C4-2B (cell line): ENCODE data around the gene IRF4.

ENCODE experiments used
- ZFX ChIP-seq: fragments of 450-650 bp; IDR thresholded peaks from 2 replicates; pipeline ENCODE4 v1.6.1; 2017
- TF ChIP-seq, protein P1 (sequence below): fragments of 450-650 bp; conservative IDR thresholded peaks from 2 replicates; pipeline ENCODE4 v1.5.1; 2017; ENCODE audit warnings: mild to moderate bottlenecking

DNA sequence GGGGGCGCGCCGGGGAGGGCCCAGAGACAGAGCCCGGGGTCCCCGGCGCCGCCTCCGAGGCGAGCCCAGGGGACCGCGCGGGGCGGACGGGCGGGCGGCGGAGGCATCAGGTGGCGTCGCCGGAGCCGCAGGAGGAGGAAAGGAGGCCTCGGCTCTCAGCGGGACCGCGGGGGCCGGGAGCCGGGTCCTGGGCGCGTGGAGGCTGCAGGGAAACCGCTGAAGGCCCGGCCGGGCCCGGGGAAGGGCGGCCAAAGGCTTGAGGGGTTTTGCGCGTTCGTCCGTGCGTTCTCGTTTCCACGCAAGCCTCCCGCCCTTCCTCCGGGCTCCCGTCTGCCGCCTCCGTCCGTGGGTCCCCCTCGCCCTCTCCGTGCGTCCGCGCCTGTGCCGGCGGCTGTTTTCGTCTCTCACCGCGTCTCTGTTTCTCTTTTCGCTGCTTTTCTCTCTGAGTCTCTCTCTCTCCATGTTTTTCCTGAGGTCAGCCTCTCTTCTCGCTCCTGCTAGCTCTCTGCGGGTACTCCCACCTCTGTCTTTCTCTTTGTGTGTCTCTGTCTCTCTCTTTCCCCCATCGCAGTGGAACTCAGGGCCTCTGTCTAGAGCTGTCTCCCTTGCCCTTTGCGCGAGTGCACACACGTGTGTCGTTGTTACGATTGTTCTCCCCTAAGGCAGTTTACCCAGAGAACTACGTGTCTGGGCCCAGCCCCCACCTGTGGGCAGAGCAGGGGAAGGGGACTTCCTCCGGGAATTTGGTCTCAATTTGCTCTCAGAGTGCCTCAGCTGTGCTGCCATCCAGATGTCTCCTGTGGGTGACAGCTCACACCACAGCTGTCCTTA, 2.1 kb downstream of the IRF4 start:
- TF ChIP-seq, protein P1, sequence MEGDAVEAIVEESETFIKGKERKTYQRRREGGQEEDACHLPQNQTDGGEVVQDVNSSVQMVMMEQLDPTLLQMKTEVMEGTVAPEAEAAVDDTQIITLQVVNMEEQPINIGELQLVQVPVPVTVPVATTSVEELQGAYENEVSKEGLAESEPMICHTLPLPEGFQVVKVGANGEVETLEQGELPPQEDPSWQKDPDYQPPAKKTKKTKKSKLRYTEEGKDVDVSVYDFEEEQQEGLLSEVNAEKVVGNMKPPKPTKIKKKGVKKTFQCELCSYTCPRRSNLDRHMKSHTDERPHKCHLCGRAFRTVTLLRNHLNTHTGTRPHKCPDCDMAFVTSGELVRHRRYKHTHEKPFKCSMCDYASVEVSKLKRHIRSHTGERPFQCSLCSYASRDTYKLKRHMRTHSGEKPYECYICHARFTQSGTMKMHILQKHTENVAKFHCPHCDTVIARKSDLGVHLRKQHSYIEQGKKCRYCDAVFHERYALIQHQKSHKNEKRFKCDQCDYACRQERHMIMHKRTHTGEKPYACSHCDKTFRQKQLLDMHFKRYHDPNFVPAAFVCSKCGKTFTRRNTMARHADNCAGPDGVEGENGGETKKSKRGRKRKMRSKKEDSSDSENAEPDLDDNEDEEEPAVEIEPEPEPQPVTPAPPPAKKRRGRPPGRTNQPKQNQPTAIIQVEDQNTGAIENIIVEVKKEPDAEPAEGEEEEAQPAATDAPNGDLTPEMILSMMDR, result no peak
- no peak for TF ChIP-seq ZFX
